Stimulated activated CD4-positive, alpha-beta T cell treated with anti-CD3 and anti-CD28 coated beads, Interleukin-2, amount 100 ng/mL, for 4 hours (primary cell): ENCODE data around the gene DUSP2.
A peak's percentile ranks its signal among the peaks of the same experiment; 100 is the strongest.

Source experiments
- DNase-seq: peaks from one replicate; pipeline ENCODE4 v3.0.0-alpha.2; 2020; ENCODE audit warnings: low read depth

The DUSP2 gene

DNA sequence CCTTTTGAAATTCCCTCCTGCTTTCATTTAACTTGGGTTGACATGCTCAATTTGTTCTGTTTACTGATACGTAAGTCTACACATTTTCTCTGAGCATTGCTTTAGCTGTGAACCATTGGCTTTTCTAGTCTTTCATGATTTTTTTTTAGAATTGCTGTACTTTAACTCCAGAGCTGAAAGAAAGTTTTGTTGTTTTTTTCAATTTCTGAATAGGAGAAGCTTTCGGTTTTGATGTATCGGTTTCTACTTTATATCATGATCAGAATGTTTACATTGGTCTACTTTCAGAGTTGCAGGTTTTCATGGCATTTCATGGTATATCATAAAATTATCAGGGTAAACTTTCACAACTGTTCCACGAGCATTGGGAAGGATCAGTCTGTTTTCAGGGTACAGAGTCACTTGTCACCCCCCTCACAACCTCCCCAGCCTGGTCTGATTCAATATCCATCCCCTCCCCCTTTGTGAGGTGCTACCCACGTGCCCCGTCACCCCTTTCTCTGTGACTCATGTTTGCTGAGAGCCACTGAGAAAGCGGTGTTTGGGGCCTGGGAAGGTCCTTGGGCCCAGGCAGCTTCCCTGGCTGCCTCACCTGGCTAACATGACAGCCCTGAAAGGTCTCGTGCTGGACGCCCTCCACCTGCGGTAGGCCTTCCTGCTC lies 14.0 kb downstream of the DUSP2 start:
- DNase-seq: no peak

- DNase-seq: no peak
Measured at GRCh38 chr2:96130483-96130882, 14.8 kb downstream of the DUSP2 start.

DNA sequence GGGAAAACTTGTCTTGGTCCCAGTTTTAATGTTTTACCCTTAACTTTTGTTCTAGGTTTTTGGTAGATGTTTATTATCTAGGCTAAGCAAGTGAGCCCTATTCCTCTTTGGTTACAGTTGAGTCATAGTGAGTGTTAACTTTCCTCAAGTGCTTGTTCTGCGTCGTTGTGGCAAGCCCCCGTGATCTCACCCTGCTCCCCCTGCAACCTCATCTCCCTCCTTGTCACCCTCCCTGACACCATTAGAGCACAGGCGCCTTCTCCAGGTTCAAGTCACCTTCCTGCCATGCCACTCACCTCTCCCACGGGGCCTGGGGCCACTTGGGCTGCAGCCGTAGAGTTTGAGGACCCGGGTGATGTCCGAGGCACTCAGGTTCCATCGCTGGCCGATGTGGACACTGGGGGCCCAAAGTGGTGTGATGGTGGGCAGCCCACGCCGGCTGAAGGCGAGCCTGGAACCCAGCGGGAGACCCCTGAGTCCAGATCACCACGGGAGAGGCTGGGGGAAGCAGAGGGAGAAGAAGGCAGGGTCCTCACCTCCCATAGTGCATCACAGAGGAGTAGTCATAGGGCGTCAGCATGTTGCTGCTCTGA lies 15.6 kb downstream of the DUSP2 start:
- no peak for DNase-seq

GRCh38 chr2:96128456-96128855 lies 16.8 kb downstream of the DUSP2 start:
- no peak for DNase-seq

GRCh38 chr2:96124406-96125265 lies 20.6 kb downstream of the DUSP2 start:
- DNase-seq: no peak

GRCh38 chr2:96123936-96124335 lies 21.3 kb downstream of the DUSP2 start:
- no peak for DNase-seq

GRCh38 chr2:96123290-96123689 lies 21.9 kb downstream of the DUSP2 start:
- no peak for DNase-seq

GRCh38 chr2:96122391-96122790 lies 22.8 kb downstream of the DUSP2 start:
- no peak for DNase-seq

DNA sequence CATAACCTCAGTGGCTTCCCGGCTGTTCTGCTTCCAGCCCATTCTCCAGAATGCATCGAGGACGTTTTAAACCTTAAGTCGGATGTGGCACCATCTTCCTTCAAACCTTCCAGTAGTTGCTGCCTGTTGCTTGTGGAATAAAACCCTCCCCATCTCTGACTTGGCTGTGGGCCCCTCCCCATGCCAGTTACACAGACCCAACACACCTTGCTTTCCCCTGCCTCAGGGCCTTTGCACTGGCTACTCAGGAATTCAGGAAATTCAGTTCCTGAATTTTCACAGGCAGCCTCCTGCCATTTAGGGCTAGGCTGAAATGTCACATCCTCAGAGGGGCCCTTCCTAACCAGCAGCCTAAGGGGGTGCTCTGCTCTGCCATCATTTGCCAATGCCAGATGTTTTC lies 23.8 kb downstream of the DUSP2 start:
- DNase-seq: no peak

GRCh38 chr2:96120991-96121390 lies 24.2 kb downstream of the DUSP2 start:
- DNase-seq: no peak

DNA sequence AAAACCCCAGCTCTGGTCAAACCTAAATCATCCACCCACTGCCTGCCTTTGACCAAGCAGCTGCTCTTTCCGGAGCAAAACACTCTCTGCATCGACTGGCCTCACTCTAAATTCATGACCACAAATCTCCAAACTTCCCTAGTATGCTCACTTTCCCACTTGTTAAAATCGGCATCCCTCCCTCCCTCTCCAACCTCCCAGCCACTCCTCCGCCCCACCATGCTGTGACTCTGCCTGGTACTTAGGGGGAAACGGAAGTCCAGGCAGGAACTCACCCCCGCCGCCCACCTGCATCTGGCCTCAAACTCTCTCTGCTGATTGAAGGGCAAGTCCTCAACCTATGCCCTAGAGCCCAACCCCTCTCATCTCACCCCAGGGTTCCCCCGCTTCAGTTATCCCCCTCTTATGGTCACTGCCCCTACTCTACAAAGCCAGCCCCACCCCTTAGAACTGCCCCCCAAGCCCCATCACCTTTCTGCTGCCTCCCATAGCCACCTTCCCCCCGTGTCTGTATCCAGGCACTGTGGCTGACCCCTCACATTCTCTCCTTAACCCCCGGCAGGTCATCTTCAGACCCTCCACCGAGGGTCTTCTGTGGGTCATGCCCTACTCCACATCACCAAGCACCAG lies 25.0 kb downstream of the DUSP2 start:
- DNase-seq: no peak

DNA sequence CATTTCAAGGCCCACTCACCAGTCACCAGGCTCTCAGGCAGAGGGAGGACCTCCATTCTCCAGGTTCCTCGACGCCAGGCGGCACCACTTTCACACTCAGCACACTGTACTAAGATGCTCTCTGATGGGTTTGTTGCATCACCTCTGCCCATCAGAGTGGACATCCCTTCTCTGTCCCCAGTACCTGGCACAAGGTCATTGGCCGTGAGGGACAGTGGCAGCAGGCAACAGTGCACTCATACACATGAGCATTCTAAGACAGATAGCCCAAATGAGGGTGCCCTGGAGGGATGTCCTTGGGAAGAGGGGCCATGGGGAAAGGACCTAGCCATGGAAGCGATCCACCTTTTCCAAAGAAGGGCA lies 25.9 kb downstream of the DUSP2 start:
- no peak for DNase-seq

DNA sequence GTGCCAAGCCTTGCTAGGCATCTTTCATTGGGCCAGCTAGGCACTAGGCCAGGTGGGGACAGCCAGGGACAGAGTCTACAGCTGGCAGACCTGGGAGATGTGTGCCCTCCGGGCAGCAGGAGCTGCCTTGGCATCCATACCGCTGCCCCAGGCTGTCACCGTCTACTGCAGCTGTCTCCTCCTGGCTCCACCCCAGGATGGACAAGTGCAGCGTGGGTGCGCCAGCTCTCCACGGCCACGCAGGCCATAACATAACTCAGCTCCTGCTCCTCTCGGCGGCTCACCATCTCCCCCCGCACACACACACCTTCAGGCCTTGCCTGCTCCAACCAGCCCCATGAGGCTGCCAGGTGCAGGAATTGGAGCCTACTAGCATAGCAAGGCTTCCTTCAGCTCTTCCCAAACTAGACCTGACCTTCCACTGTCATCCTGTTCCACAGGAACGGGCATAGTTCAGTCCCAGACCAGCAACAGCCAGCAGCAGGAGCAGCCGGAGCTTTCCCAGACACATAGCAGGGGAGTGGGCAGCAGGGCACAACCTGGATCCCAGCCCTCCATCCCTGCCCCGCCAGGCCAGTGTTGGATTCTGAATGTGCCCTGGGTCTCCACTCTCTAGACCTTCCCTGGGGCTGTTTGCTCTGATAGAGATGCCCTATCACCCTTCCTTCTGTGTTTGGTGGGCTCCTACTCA lies 26.4 kb downstream of the DUSP2 start:
- DNase-seq: no peak

DNA sequence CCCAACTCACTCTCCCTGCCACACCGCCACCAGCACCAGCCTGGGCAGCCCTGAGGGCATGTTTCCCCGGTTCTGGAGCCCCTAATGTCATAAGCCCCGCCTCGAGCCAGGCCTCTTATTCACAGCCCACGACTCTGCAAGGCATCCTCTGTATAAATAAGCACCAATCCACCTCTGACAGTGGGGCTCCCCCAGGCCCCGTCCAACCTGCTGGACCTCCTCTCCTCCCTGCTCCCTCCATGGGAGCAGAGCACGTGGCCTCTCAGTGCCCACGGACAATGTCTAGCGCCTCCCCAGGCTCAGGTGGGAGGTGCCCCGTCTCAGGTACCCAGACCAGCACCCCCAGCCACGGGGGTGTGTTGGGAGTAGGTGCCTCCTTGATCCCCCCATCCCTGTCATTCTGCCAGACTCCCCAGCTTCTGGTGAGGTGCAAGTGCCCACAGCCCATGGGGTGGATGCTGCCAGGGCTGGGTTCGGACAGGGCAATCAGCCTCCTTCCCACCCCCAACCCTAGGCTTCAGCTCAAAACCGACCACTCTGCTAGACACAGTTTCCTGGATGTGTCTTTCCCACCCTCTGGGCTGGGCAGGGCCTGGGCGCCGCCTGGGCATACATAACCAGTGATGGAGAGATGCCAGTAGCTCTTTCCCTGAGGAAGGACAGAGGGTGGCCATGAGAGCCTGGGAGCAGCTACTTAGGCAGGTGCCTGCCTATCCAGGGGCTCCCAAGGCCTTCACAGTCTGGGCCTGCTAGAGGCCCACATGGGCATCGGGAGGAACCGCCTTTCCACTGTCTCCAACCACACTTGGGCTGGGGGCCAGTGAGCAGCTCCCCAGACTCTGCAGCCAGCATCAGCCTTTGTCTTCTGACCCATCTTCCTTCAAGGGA lies 27.3 kb downstream of the DUSP2 start:
- DNase-seq: no peak

GRCh38 chr2:96116879-96117533 lies 28.2 kb downstream of the DUSP2 start:
- peak; percentile 48 for DNase-seq

DNA sequence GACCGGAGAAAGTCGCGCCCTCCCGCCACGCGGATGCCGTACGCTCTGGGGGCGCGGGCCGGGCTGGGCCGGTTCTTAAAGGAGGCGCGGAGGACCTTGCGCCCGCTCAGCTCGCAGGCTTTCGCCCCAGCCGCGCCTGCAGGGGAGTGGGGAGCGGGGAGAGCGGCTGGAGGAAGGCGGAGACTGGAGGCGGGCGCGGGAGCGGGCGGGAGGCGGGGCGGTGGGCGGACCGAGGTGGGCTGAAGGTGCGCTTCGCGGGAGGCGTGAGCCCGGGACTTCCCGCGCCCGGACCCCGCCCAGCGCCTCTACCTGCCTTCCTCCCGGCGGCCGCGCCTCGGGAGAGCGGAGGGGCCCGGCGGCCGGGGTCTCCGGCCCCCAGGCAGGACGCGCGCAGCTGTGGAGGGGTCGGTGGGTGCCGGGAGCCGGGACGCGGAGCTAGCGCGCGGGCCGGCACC lies 28.8 kb downstream of the DUSP2 start, which contains the start of gene ADRA2B:
Gene ADRA2B, minus strand, starts transcription at position 148 of the 455 bp plus-strand sequence. CDS start 422 bp downstream, outside the sequence.
- peak; percentile 84 for DNase-seq

DNA sequence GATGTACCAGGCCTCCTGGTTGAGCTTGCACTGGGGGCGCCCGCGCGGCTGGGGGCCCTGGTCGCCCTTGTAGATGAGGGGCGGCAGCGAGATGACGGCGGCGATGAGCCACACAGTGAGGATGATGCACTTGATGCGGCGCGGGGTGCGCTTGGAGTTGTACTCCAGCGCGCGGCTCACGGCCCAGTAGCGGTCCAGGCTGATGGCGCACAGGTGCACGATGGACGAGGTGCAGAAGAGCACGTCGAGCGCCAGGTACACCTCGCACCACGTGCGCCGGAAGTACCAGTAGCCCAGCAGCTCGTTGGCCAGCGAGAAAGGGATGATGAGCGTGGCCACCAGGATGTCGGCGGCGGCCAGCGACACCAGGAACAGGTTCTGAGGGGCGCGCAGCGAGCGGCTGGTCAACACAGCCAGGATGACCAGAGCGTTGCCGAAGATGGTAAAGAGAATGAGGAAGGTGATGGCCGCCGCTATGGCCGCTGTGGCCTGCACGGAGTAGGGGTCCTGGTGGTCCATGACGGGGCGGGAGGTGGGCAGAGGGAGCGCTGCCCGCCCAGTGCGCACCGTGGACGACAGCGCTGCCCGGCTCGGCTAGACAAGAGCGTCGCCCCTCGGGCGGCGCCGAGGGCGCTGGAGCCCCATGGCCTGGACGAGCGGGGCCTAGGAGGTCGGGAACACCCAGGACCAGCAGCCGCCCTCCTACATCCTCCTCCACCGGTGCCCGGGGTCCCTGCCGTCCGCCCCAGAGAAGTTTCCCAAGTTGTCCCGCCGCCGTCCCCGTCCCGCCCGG lies 29.4 kb downstream of the DUSP2 start:
- no peak for DNase-seq

DNA sequence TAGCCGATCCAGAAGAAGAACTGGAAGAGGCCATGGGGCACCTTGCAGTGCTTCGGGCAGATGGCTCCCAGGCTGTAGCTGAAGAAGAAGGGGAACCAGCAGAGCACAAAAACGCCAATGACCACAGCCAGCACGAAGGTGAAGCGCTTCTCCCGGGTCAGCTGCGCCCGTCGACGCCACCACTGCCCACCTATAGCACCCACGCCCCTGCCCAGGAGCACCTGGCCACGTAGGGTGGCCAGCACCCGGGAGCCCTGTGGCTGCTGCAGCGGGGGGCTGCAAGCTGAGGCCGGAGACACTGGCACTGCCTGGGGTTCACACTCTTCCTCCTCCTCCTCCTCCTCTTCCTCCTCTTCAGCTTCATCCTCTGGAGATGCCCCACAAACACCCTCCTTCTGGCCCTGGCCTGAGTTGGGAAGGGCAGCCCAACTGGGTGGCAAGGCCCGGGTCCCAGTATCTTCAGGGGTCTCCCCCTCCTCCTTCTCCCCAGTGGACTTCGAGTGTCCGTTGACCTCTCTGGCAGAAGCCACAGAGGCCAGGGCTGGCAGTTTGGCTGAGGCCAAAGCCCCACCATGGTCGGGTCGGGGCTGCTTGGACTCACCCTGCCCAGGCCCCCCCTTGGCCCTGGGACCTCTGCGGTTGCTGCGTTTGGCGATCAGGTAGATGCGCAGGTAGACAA lies 30.2 kb downstream of the DUSP2 start:
- DNase-seq: no peak

GRCh38 chr2:96114546-96114902 lies 30.7 kb downstream of the DUSP2 start:
- DNase-seq: no peak
